GM12878 (cell line): Measurements from ENCODE around the gene EHBP1. TPM values are rescaled to one million over a fixed set of nuclear protein-coding genes. Genes with fewer than 3 reads are reported as not detected.

Experiments
- ATAC-seq: fragments of 200-7000 bp; cut with Tn5 transposase; 3 replicates; pipeline ENCODE4 v1.9.1; 2020; ENCODE audit warnings: mild to moderate bottlenecking, moderate library complexity
- BruUV-seq: library from RNA; stranded (reverse); fragments of 400-500 nt; replicated peaks from 2 replicates; lab custom pipeline; 2021; lab: Mats Ljungman, UMichigan
- CTCF ChIA-PET: fragments of 300-600 bp; sonication (Branson Sonifier 250); formaldehyde crosslinking; extraction: SDS; loops from one replicate; lab custom pipeline; 2021; ENCODE audit warnings: inconsistent platforms; lab: Yijun Ruan, JAX
- POLR2A ChIA-PET: fragments of 350-600 bp; formaldehyde crosslinking; extraction: SDS; loops from one replicate; lab custom pipeline; 2021; ENCODE audit warnings: inconsistent platforms; lab: Charles Lee
- RAD21 ChIA-PET: fragments of 300-600 bp; sonication (Branson Sonifier 250); formaldehyde crosslinking; loops from one replicate; lab custom pipeline; 2023; ENCODE audit warnings: antibody characterized with exemption; ENCODE audit not compliant: unreplicated experiment; lab: Charles Lee
- SMC1A ChIA-PET: fragments of 300-600 bp; sonication (Branson Sonifier 250); formaldehyde crosslinking; loops from one replicate; lab custom pipeline; 2023; ENCODE audit not compliant: unreplicated experiment, uncharacterized antibody; lab: Charles Lee
- DNase-seq: peaks from one replicate; pipeline ENCODE4 v3.0.0-alpha.2; 2011; ENCODE audit warnings: low read depth, low spot score
- FAIRE-seq: peaks from 3 replicates; lab custom pipeline; 2011; peaks lifted over from hg19 to GRCh38; lab: Jason Lieb, UNC
- H2AFZ ChIP-seq: 2 replicates; pipeline ENCODE4 v1.6.0; 2011; ENCODE audit warnings: low read depth, low read length, control low read depth; ENCODE audit not compliant: control insufficient read depth
- H3K27ac ChIP-seq: 2 replicates; pipeline ENCODE4 v1.5.1; 2011; ENCODE audit warnings: control low read depth; ENCODE audit not compliant: control insufficient read depth, insufficient read depth
- H3K27me3 ChIP-seq, 2 experiments: replicated peaks in 1 of 2; 2 replicates each; pipeline versions ENCODE4 v1.6.0 to v1.6.1; 2011; ENCODE audit warnings: low read length in 1 of 2; ENCODE audit not compliant: control insufficient read depth in 2 of 2, insufficient read depth in 2 of 2
- H3K36me3 ChIP-seq, 2 experiments: 2 replicates each; pipeline ENCODE4 v1.5.1; 2011; ENCODE audit warnings: low read length in 1 of 2; ENCODE audit not compliant: control insufficient read depth in 2 of 2, insufficient read depth in 2 of 2
- H3K4me1 ChIP-seq: 2 replicates; pipeline ENCODE4 v1.6.1; 2011; ENCODE audit warnings: mild to moderate bottlenecking, low read length, moderate library complexity, mixed read lengths; ENCODE audit not compliant: control insufficient read depth, insufficient read depth
- H3K4me2 ChIP-seq: 2 replicates; pipeline ENCODE4 v1.6.0; 2011; ENCODE audit warnings: control low read depth; ENCODE audit not compliant: control insufficient read depth, insufficient read depth
- H3K4me3 ChIP-seq: fragments of 200-600 bp; sonication (generic); 2 replicates; pipeline ENCODE4 v1.5.1; 2016
- H3K79me2 ChIP-seq: 2 replicates; pipeline ENCODE4 v1.6.0; 2011; ENCODE audit warnings: low read length; ENCODE audit not compliant: control insufficient read depth, insufficient read depth
- H3K9ac ChIP-seq: 2 replicates; pipeline ENCODE4 v1.8.0; 2011; ENCODE audit warnings: low read length, control low read depth, mixed read lengths; ENCODE audit not compliant: control insufficient read depth, insufficient read depth
- H3K9me3 ChIP-seq: replicated peaks from 3 replicates; pipeline ENCODE4 v1.5.1; 2011; ENCODE audit warnings: mild to moderate bottlenecking, low read length; ENCODE audit not compliant: control insufficient read depth, insufficient read depth
- H4K20me1 ChIP-seq: 2 replicates; pipeline ENCODE4 v1.6.0; 2011; ENCODE audit not compliant: control insufficient read depth, insufficient read depth
- FOS ChIP-seq: IDR thresholded peaks from 3 replicates; pipeline ENCODE4 v1.6.1; 2011; ENCODE audit warnings: borderline replicate concordance; ENCODE audit not compliant: insufficient read length; ENCODE audit errors: extremely low read depth
- FOXM1 ChIP-seq: IDR thresholded peaks from 2 replicates; pipeline ENCODE4 v1.6.1; 2012; ENCODE audit warnings: low read depth, mild to moderate bottlenecking, inconsistent platforms, low read length, moderate library complexity
- GATAD2B ChIP-seq: fragments of 450-650 bp; conservative IDR thresholded peaks from 2 replicates; pipeline ENCODE4 v1.6.1; 2017; ENCODE audit warnings: low read depth, mild to moderate bottlenecking, moderate library complexity
- IKZF1 ChIP-seq: fragments of 450-650 bp; conservative IDR thresholded peaks from 2 replicates; pipeline ENCODE4 v1.6.1; 2017; ENCODE audit warnings: antibody characterized with exemption, mild to moderate bottlenecking
- KAT2A ChIP-seq: conservative IDR thresholded peaks from 2 replicates; pipeline ENCODE4 v1.6.1; 2011; ENCODE audit warnings: low read depth, low read length; ENCODE audit not compliant: control insufficient read depth
- MEF2B ChIP-seq: fragments of 450-650 bp; IDR thresholded peaks from 2 replicates; pipeline ENCODE4 v1.6.1; 2018; ENCODE audit warnings: mild to moderate bottlenecking, moderate library complexity; ENCODE audit not compliant: partially characterized antibody, poor library complexity, severe bottlenecking
- NR2F1 ChIP-seq: fragments of 450-650 bp; conservative IDR thresholded peaks from 2 replicates; pipeline ENCODE4 v1.6.1; 2017; ENCODE audit warnings: mild to moderate bottlenecking
- RAD21 ChIP-seq: IDR thresholded peaks from 2 replicates; pipeline ENCODE4 v1.6.1; 2011; ENCODE audit warnings: mild to moderate bottlenecking, low read depth, low read length, moderate library complexity; ENCODE audit not compliant: insufficient read depth
- RB1 ChIP-seq: fragments of 450-650 bp; formaldehyde crosslinking; IDR thresholded peaks from 2 replicates; pipeline ENCODE4 v1.6.1; 2017; ENCODE audit warnings: mild to moderate bottlenecking, borderline replicate concordance
- RUNX3 ChIP-seq: IDR thresholded peaks from 2 replicates; pipeline ENCODE4 v1.6.1; 2012; ENCODE audit warnings: low read length, inconsistent platforms
- SUPT20H ChIP-seq: IDR thresholded peaks from 2 replicates; pipeline ENCODE4 v1.6.1; 2011; ENCODE audit warnings: low read depth, mild to moderate bottlenecking, low read length, moderate library complexity, borderline replicate concordance; ENCODE audit not compliant: control insufficient read depth
- TARDBP ChIP-seq: IDR thresholded peaks from 2 replicates; pipeline ENCODE4 v1.6.1; 2016; ENCODE audit warnings: borderline replicate concordance
- TCF12 ChIP-seq: IDR thresholded peaks from 2 replicates; pipeline ENCODE4 v1.6.1; 2011; ENCODE audit warnings: low read depth, mild to moderate bottlenecking, low read length
- TCF7 ChIP-seq: IDR thresholded peaks from 2 replicates; pipeline ENCODE4 v1.6.1; 2014; ENCODE audit warnings: antibody characterized with exemption, borderline replicate concordance
- YBX1 ChIP-seq: fragments of 450-650 bp; IDR thresholded peaks from 2 replicates; pipeline ENCODE4 v1.6.1; 2016; ENCODE audit warnings: antibody characterized with exemption
- YY1 ChIP-seq: IDR thresholded peaks from 2 replicates; pipeline ENCODE4 v1.6.1; 2011; ENCODE audit warnings: low read depth, mild to moderate bottlenecking, low read length
- ZNF384 ChIP-seq: IDR thresholded peaks from 2 replicates; pipeline ENCODE4 v1.6.1; 2012; ENCODE audit warnings: low read depth, mild to moderate bottlenecking, low read length, improper control_type of control experiment, borderline replicate concordance
- ZSCAN29 ChIP-seq: fragments of 450-650 bp; IDR thresholded peaks from 2 replicates; pipeline ENCODE4 v1.6.1; 2017; ENCODE audit warnings: mild to moderate bottlenecking, moderate library complexity
- WGBS: methylation state at CpG from one replicate; pipeline ENCODE4 v1.1.6; 2016; ENCODE audit warnings: low lambda C conversion rate; ENCODE audit not compliant: insufficient replicate concordance, insufficient coverage; ENCODE audit errors: missing lambda C conversion rate; 5-methylcytosine and 5-hydroxymethylcytosine counted together
- in situ Hi-C: fragments of 300-500 bp; cut with MboI; formaldehyde crosslinking; loops from 9 replicates; pipeline ENCODE4 v1.14.3; 2018; ENCODE audit warnings: mixed read lengths
- intact Hi-C: fragments of 100-400 bp; cut with micrococcal nuclease; formaldehyde crosslinking; loops from one replicate; pipeline ENCODE4 v1.14.2; 2022; ENCODE audit not compliant: unreplicated experiment
- polyA plus RNA-seq, 11 experiments: library from polyadenylated mRNA; depleted of rRNA in 4 of 11; unstranded in 6 of 11; stranded (reverse) in 5 of 11; fragments of >200 nt; fragmentation: Nextera tagmentation in 4 of 11; fragmentation: Illumina TruSeq in 1 of 11; extraction: Ambion mirVana in 4 of 11; extraction: Trizol in 1 of 11; gene quantifications; 1 replicate in 1 of 11; 2 replicates in 10 of 11; pipeline versions ENCODE4 v1.2.1 to v1.2.3, GENCODE V29; 2011 to 2016; ENCODE audit warnings: inconsistent platforms in 2 of 11, missing spikeins in 2 of 11, low read depth in 1 of 11
- total RNA-seq, 4 experiments: library from RNA; depleted of rRNA in 3 of 4; stranded (reverse); fragments of >200 nt in 3 of 4; fragmentation: Illumina TruSeq in 1 of 4; extraction: Trizol in 1 of 4; gene quantifications; 2 replicates each; pipeline versions ENCODE4 v1.2.1 to v1.2.3, GENCODE V29; 2013 to 2021
- TF ChIP-seq, protein P1 (sequence below): fragments of 450-650 bp; formaldehyde crosslinking; IDR thresholded peaks from 2 replicates; pipeline ENCODE4 v1.4.0; 2020; ENCODE audit warnings: mild to moderate bottlenecking, moderate library complexity
- TF ChIP-seq, protein P2 (sequence below): fragments of 450-650 bp; IDR thresholded peaks from 2 replicates; pipeline ENCODE4 v1.6.1; 2016; ENCODE audit warnings: mild to moderate bottlenecking

Gene EHBP1
- total and polyA plus RNA-seq, 10 of the 15 experiments (the other 5 are each of a cell fraction or from before 2014, with no cell fraction given), result 5.7 to 26.1 (median 13.6) TPM

DNA sequence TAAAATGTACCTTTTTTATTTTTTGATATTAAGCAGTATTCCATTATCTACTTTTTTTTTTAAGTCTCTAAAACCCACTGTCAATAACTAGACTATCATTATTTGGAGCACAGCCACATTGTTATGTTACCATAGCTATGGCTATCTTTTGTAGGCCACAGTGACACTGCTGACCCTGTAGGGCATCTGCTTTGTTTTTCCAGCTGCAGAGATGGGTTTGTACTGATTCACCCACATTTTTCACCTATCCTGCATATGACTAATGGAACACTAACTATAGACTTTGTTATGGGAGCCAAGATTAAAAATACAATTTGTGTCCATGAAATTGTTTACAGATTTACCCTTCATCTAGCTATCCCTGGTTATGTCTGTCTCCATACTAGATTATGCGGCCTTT lies 323.5 kb downstream of the EHBP1 start:
- no peak for DNase-seq
- H3K9me3 ChIP-seq, result no peaks in the 10 kb centered on the region
- no peaks in the 10 kb centered on the region for H3K36me3 ChIP-seq
- H3K4me3 ChIP-seq, result no peak overlapping the region
- ATAC-seq, result no peak
- BruUV-seq, result no TSS peak
- CTCF ChIA-PET, result interaction anchor here (0.5 kb wide), 1 partner anchor 1039 kb away, joined by 3 read pairs; no protein-coding TSS in a partner anchor
- TF ChIP-seq KAT2A, result no peak
- no peak for TF ChIP-seq RUNX3
- no peak for TF ChIP-seq IKZF1
- no peak for TF ChIP-seq TARDBP
- TF ChIP-seq, protein P1, sequence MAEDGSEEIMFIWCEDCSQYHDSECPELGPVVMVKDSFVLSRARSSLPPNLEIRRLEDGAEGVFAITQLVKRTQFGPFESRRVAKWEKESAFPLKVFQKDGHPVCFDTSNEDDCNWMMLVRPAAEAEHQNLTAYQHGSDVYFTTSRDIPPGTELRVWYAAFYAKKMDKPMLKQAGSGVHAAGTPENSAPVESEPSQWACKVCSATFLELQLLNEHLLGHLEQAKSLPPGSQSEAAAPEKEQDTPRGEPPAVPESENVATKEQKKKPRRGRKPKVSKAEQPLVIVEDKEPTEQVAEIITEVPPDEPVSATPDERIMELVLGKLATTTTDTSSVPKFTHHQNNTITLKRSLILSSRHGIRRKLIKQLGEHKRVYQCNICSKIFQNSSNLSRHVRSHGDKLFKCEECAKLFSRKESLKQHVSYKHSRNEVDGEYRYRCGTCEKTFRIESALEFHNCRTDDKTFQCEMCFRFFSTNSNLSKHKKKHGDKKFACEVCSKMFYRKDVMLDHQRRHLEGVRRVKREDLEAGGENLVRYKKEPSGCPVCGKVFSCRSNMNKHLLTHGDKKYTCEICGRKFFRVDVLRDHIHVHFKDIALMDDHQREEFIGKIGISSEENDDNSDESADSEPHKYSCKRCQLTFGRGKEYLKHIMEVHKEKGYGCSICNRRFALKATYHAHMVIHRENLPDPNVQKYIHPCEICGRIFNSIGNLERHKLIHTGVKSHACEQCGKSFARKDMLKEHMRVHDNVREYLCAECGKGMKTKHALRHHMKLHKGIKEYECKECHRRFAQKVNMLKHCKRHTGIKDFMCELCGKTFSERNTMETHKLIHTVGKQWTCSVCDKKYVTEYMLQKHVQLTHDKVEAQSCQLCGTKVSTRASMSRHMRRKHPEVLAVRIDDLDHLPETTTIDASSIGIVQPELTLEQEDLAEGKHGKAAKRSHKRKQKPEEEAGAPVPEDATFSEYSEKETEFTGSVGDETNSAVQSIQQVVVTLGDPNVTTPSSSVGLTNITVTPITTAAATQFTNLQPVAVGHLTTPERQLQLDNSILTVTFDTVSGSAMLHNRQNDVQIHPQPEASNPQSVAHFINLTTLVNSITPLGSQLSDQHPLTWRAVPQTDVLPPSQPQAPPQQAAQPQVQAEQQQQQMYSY, result no peak
- no peak for TF ChIP-seq RB1
- no peak for TF ChIP-seq YBX1
- TF ChIP-seq NR2F1, result no peak
- no peak for TF ChIP-seq TCF7
- no peak for TF ChIP-seq RAD21
- no peak for TF ChIP-seq FOS
- TF ChIP-seq SUPT20H, result no peak
- TF ChIP-seq ZNF384, result no peak
- TF ChIP-seq YY1, result no peak
- TF ChIP-seq ZSCAN29, result no peak
- no peak for TF ChIP-seq TCF12
- TF ChIP-seq FOXM1, result no peak
- no peak for TF ChIP-seq GATAD2B
- no peak for TF ChIP-seq MEF2B
- TF ChIP-seq, protein P2, sequence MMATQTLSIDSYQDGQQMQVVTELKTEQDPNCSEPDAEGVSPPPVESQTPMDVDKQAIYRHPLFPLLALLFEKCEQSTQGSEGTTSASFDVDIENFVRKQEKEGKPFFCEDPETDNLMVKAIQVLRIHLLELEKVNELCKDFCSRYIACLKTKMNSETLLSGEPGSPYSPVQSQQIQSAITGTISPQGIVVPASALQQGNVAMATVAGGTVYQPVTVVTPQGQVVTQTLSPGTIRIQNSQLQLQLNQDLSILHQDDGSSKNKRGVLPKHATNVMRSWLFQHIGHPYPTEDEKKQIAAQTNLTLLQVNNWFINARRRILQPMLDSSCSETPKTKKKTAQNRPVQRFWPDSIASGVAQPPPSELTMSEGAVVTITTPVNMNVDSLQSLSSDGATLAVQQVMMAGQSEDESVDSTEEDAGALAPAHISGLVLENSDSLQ, result no peak
- H3K4me2 ChIP-seq, result no peak overlapping the region
- no peak overlapping the region for H3K27ac ChIP-seq
- WGBS, result 100% methylated on average over 1 of the region's 1 CpG
- H2AFZ ChIP-seq, result no peak overlapping the region
- no peaks in the 10 kb centered on the region for H4K20me1 ChIP-seq
- RAD21 ChIA-PET, result no interaction called here
- SMC1A ChIA-PET, result interaction anchor here (0.6 to 1.5 kb wide), 3 partner anchors 11 to 616 kb away, joined by 3 to 4 read pairs (median 4); no protein-coding TSS in a partner anchor
- H3K9ac ChIP-seq, result no peak overlapping the region
- intact Hi-C loops (no loop called here), in situ Hi-C loops (no loop called here)
- no peak for FAIRE-seq
- no peaks in the 10 kb centered on the region for H3K79me2 ChIP-seq
- POLR2A ChIA-PET, result interaction anchor here (0.5 kb wide), 1 partner anchor 273 kb away, joined by 3 read pairs; no protein-coding TSS in a partner anchor
- no peaks in the 10 kb centered on the region for H3K4me1 ChIP-seq
- no peaks in the 10 kb centered on the region for H3K27me3 ChIP-seq
